Prostate gland (tissue), 2 donors: Measurements from ENCODE around the gene ADAMTS12. TPM values are rescaled to one million over a fixed set of nuclear protein-coding genes. Genes with fewer than 3 reads are reported as not detected.

ENCODE experiments used
- DNase-seq: peaks from one replicate; pipeline ENCODE4 v3.0.0-alpha.2; 2019; ENCODE audit warnings: low spot score
- H3K27ac ChIP-seq, 2 donors: fragments of 200-600 bp; sonication (generic); 2 replicates each; pipeline ENCODE4 v1.5.1; 2017 to 2019
- H3K27me3 ChIP-seq: fragments of 200-600 bp; sonication (generic); replicated peaks from 2 replicates; pipeline ENCODE4 v1.5.1; 2019; ENCODE audit not compliant: insufficient read depth
- H3K36me3 ChIP-seq, 2 donors: fragments of 200-600 bp; sonication (generic); 1 replicate in 1 of 2; 2 replicates in 1 of 2; pipeline versions ENCODE4 v1.5.1 to v1.8.1; 2017 to 2019
- H3K4me1 ChIP-seq: fragments of 200-600 bp; sonication (generic); replicated peaks from 2 replicates; pipeline ENCODE4 v1.5.1; 2019
- H3K4me3 ChIP-seq, 2 donors: fragments of 200-600 bp; sonication (generic); 2 replicates each; pipeline ENCODE4 v1.5.1; 2017 to 2019
- H3K9me3 ChIP-seq: fragments of 200-600 bp; sonication (generic); 2 replicates; pipeline ENCODE4 v1.5.1; 2017
- POLR2A ChIP-seq: fragments of 450-650 bp; IDR thresholded peaks from one replicate; pipeline ENCODE4 v1.6.1; 2016; ENCODE audit warnings: antibody characterized with exemption, mild to moderate bottlenecking
- POLR2AphosphoS5 ChIP-seq: sonication (generic); formaldehyde crosslinking; IDR thresholded peaks from one replicate; pipeline ENCODE4 v1.6.1; 2017; ENCODE audit warnings: antibody characterized with exemption
- WGBS: methylation state at CpG from one replicate; pipeline ENCODE4 v1.1.5; 2018; 5-methylcytosine and 5-hydroxymethylcytosine counted together
- intact Hi-C: fragments of 100-400 bp; cut with DNase I; formaldehyde crosslinking; loops from one replicate; pipeline ENCODE4 v1.14.2; 2022
- total RNA-seq, 2 donors: library from RNA; depleted of rRNA; stranded (reverse); fragments of >200 nt; gene quantifications; one replicate each; pipeline ENCODE4 v1.1.0, GENCODE V29; 2016
- TF ChIP-seq, protein P1 (sequence below), 4 experiments: fragments of 200-600 bp in 2 of 4; fragments of 450-650 bp in 2 of 4; sonication (generic) in 2 of 4; IDR thresholded peaks; 1 replicate in 3 of 4; 2 replicates in 1 of 4; pipeline ENCODE4 v1.5.1; 2016 to 2019; ENCODE audit warnings: antibody characterized with exemption in 4 of 4, mild to moderate bottlenecking in 2 of 4, moderate library complexity in 2 of 4

Gene ADAMTS12
- total RNA-seq, 2 donors from 2014 or later, result 0.09 to 3.7 TPM

DNA sequence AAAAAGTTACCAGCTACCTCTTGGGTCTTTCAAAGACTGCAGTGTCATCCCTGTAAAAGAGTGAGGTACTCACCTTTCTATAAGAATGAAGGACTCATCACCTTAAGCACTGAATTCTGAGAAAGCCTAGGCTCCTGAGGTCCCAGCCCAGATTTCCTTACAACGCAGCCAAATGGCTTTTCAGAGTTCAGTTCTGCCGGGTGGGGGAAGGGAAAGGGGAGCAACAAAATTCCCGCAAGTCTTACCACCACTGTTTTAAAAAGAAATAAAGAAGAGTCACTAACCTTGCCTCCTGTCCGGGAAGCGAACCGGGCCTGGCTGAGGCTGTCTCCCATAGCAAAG is 373 bp downstream of the ADAMTS12 start:
- intact Hi-C loops, result no loop called here
- Histone ChIP-seq H3K27ac (no peak overlapping the region), H3K9me3 (no peaks in the 10 kb centered on the region), H3K36me3 (no peaks in the 10 kb centered on the region), H3K27me3 (no peaks in the 10 kb centered on the region), H3K4me1 (no peaks in the 10 kb centered on the region), H3K4me3 (peak overlapping the region; percentile 22 to 28)
- TF ChIP-seq, protein P1, sequence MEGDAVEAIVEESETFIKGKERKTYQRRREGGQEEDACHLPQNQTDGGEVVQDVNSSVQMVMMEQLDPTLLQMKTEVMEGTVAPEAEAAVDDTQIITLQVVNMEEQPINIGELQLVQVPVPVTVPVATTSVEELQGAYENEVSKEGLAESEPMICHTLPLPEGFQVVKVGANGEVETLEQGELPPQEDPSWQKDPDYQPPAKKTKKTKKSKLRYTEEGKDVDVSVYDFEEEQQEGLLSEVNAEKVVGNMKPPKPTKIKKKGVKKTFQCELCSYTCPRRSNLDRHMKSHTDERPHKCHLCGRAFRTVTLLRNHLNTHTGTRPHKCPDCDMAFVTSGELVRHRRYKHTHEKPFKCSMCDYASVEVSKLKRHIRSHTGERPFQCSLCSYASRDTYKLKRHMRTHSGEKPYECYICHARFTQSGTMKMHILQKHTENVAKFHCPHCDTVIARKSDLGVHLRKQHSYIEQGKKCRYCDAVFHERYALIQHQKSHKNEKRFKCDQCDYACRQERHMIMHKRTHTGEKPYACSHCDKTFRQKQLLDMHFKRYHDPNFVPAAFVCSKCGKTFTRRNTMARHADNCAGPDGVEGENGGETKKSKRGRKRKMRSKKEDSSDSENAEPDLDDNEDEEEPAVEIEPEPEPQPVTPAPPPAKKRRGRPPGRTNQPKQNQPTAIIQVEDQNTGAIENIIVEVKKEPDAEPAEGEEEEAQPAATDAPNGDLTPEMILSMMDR (IDR thresholded peaks at IDR 0.05), result no peak
- TF ChIP-seq POLR2A, result no peak
- 3% methylated on average over 6 of the region's 6 CpGs for WGBS
- no peak for DNase-seq

DNA sequence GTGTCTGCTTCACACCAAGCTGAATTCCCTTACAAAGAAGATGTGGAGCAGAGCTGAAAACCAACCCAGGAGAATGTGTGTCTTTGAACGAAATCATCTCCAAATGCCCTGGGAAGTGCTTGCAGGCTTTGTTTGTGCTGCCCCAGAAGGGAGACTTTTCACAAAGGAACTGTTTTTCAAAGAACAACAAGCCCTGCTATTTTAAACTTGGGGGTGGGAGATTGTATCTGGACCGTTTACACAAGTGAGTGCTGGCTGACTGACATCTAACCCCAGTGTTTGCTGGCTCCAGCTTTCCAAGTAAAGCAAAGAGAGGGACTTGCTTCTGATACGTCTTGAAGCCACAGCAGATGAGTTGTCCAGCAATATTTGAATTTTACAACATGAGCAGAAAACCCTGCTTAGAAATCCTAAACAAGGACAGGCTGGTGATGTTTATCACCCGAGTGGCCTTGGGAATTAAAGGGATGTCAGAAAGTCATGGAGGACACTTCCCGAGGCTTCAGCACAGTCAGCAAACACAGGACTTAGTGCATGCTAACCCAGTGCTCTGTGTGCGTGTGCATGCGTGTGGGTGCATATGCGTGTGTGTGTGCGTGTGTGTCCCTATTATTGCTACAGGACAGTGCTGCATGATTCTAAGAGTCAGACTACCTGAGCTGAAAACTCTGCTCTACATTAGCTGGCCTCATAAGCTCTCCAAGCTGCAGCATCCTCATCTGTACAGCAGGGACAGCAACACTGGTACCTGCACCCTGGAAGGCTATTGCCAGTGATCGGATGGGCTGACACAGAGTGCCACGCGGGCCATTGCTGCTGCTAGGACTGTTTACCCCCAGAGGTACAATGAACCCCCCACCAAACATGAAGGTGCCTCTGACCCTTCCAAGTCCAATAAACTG is 1.4 kb downstream of the ADAMTS12 start:
- Histone ChIP-seq H3K9me3 (no peaks in the 10 kb centered on the region), H3K27ac (no peak overlapping the region), H3K4me1 (no peaks in the 10 kb centered on the region), H3K4me3 (no peak overlapping the region), H3K36me3 (no peaks in the 10 kb centered on the region), H3K27me3 (no peaks in the 10 kb centered on the region)
- DNase-seq, result no peak
- 45% methylated on average over 12 of the region's 12 CpGs for WGBS
- intact Hi-C loops, result no loop called here
- TF ChIP-seq POLR2AphosphoS5 (no peak), POLR2A (no peak)
- TF ChIP-seq, protein P1 (IDR thresholded peaks at IDR 0.05), result no peak

DNA sequence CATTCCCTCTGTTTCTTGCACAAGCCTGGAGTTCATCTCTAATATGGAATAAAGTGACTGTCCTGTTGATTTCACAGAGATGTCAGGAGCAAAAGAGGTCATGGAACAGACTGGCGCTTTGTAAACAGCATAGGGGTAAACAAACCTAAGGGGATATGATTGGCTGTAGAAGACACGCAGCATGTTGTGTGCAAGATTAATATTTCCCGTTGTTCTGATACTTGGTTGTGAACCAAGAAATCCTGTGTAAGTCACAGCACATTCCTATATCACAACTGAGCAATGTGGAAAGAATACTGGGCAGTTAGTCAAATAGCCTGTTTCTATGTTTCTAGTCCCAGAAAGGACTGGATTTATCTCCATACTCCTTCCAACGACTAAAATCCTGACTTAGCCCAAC is 3.2 kb downstream of the ADAMTS12 start:
- H3K27me3 ChIP-seq, result no peaks in the 10 kb centered on the region
- H3K36me3 ChIP-seq, result no peaks in the 10 kb centered on the region
- intact Hi-C loops, result no loop called here
- no peaks in the 10 kb centered on the region for H3K4me1 ChIP-seq
- H3K27ac ChIP-seq, result no peak overlapping the region
- H3K9me3 ChIP-seq, result no peaks in the 10 kb centered on the region
- 61% methylated on average over 4 of the region's 4 CpGs for WGBS
- no peak overlapping the region for H3K4me3 ChIP-seq
- no peak for DNase-seq
- no peak for TF ChIP-seq POLR2A
- TF ChIP-seq POLR2AphosphoS5, result no peak
- TF ChIP-seq, protein P1 (IDR thresholded peaks at IDR 0.05), result no peak

DNA sequence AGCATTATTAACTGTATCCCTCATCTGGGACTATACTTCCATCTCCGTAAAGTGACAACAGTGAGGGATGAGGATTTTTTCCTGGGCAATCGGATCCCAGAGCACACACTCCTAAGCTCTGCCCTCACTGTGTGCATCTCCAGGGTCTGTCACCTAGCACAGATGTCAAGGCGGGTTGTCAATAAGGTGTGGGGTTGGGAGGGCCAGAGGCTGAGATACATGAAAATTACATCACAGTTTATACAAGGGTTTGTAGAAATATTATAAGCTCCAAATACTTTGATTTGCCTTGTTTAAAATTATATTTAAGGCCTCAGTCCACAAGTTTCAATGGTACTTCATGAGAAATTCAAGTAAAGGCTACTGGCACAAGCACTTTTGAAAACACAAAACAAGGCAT is 4.5 kb downstream of the ADAMTS12 start:
- intact Hi-C loops, result no loop called here

More for the DNA sequence above, 4.5 kb downstream of the ADAMTS12 start:
- no peaks in the 10 kb centered on the region for H3K36me3 ChIP-seq
- DNase-seq, result no peak
- H3K27me3 ChIP-seq, result no peaks in the 10 kb centered on the region
- 95% methylated on average over 3 of the region's 3 CpGs for WGBS
- no peaks in the 10 kb centered on the region for H3K4me1 ChIP-seq
- no peak overlapping the region for H3K27ac ChIP-seq
- no peaks in the 10 kb centered on the region for H3K9me3 ChIP-seq
- TF ChIP-seq, protein P1 (IDR thresholded peaks at IDR 0.05), result no peak
- TF ChIP-seq POLR2A (no peak), POLR2AphosphoS5 (no peak)
- no peak overlapping the region for H3K4me3 ChIP-seq
